Gastroesophageal sphincter (tissue), 4 donors: ENCODE measurements around the gene NRXN3. TPM values are rescaled to one million over a fixed set of nuclear protein-coding genes. Genes with fewer than 3 reads are reported as not detected.
"Not testable (repeated sequence)": the region's sequence is repeated elsewhere in the genome, so short reads cannot be mapped to it uniquely, and the experiment has no call there.

Source experiments
- ATAC-seq: fragments of 150-250 bp; one replicate; pipeline ENCODE4 v1.9.1; 2016; ENCODE audit warnings: mild to moderate bottlenecking, moderate library complexity
- H3K27ac ChIP-seq, 4 donors: fragments of 200-600 bp; sonication (generic) in 3 of 4; 1 replicate in 3 of 4; 2 replicates in 1 of 4; pipeline ENCODE4 v1.5.1; 2016 to 2019
- H3K27me3 ChIP-seq: fragments of 200-600 bp; sonication (generic); one replicate; pipeline ENCODE4 v1.5.1; 2019
- H3K36me3 ChIP-seq, 2 donors: fragments of 200-600 bp; sonication (generic); one replicate each; pipeline ENCODE4 v1.5.1; 2019; ENCODE audit warnings: control low read depth in 1 of 2
- H3K4me1 ChIP-seq, 3 donors: fragments of 200-600 bp; sonication (generic); 1 replicate in 2 of 3; 2 replicates in 1 of 3; pipeline ENCODE4 v1.5.1; 2016 to 2019; ENCODE audit warnings: control low read depth in 2 of 3
- H3K4me3 ChIP-seq, 2 donors: fragments of 200-600 bp; sonication (generic); one replicate each; pipeline ENCODE4 v1.5.1; 2019; ENCODE audit warnings: mild to moderate bottlenecking in 1 of 2, moderate library complexity in 1 of 2
- H3K9me3 ChIP-seq, 3 donors: fragments of 200-600 bp; sonication (generic); one replicate each; pipeline ENCODE4 v1.5.1; 2017 to 2019; ENCODE audit warnings: control low read depth in 2 of 3
- EP300 ChIP-seq: sonication (generic); formaldehyde crosslinking; IDR thresholded peaks from one replicate; pipeline ENCODE4 v1.6.1; 2017; ENCODE audit warnings: antibody characterized with exemption, mild to moderate bottlenecking
- POLR2A ChIP-seq, 2 donors: fragments of 450-650 bp; IDR thresholded peaks; one replicate each; pipeline ENCODE4 v1.6.1; 2017; ENCODE audit warnings: antibody characterized with exemption in 2 of 2, mild to moderate bottlenecking in 2 of 2, moderate library complexity in 1 of 2
- POLR2AphosphoS5 ChIP-seq: sonication (generic); formaldehyde crosslinking; IDR thresholded peaks from one replicate; pipeline ENCODE4 v1.6.1; 2017; ENCODE audit warnings: antibody characterized with exemption
- WGBS, 2 donors: methylation state at CpG; one replicate each; pipeline ENCODE4 v1.1.5; 2018; ENCODE audit warnings: low coverage in 1 of 2; 5-methylcytosine and 5-hydroxymethylcytosine counted together
- total RNA-seq, 4 donors: library from RNA; depleted of rRNA; stranded (reverse); fragments of >200 nt; gene quantifications; one replicate each; pipeline ENCODE4 v1.1.0, GENCODE V29; 2016
- TF ChIP-seq, protein P1 (sequence below), 4 experiments: fragments of 200-600 bp in 2 of 4; fragments of 450-650 bp in 2 of 4; sonication (generic) in 1 of 4; IDR thresholded peaks; one replicate each; pipeline ENCODE4 v1.5.1; 2017 to 2019; ENCODE audit warnings: antibody characterized with exemption in 4 of 4, mild to moderate bottlenecking in 2 of 4, moderate library complexity in 2 of 4

The NRXN3 gene
- total RNA-seq, 4 donors from 2014 or later = 74.2 to 192 (median 98.2) TPM

DNA sequence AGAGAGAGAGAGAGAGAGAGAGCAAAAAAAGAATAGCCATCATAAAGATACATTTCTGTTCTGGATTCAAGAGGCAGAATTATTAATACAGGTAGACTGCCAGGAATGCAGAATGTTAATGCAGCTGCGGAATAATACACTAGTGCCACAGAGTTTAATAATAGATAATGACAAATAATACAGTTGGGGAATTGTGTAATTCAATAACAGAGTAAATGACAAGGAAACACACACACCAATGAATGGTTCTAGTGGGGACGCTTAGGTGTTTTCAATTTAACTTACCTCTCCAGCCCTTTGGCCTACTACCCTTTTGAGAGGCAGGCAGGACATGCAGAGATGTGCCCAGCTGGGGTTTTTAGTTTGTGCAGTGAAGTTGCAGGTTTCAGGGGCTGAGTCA is 313.9 kb downstream of the NRXN3 start:
- TF ChIP-seq, protein P1, sequence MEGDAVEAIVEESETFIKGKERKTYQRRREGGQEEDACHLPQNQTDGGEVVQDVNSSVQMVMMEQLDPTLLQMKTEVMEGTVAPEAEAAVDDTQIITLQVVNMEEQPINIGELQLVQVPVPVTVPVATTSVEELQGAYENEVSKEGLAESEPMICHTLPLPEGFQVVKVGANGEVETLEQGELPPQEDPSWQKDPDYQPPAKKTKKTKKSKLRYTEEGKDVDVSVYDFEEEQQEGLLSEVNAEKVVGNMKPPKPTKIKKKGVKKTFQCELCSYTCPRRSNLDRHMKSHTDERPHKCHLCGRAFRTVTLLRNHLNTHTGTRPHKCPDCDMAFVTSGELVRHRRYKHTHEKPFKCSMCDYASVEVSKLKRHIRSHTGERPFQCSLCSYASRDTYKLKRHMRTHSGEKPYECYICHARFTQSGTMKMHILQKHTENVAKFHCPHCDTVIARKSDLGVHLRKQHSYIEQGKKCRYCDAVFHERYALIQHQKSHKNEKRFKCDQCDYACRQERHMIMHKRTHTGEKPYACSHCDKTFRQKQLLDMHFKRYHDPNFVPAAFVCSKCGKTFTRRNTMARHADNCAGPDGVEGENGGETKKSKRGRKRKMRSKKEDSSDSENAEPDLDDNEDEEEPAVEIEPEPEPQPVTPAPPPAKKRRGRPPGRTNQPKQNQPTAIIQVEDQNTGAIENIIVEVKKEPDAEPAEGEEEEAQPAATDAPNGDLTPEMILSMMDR (IDR thresholded peaks at IDR 0.05) = no peak
- TF ChIP-seq POLR2A (IDR thresholded peaks at IDR 0.05) (no peak), EP300 (no peak), POLR2AphosphoS5 (no peak)
- Histone ChIP-seq H3K36me3 (no peaks in the 10 kb centered on the region), H3K9me3 (no peaks in the 10 kb centered on the region), H3K4me3 (no peak overlapping the region), H3K4me1 (no peaks in the 10 kb centered on the region), H3K27ac (no peak overlapping the region), H3K27me3 (peaks cover 2% of the 10 kb centered on the region)
- no peak for ATAC-seq
- 57 to 64% methylated on average over 1 to 2 of the region's 2 CpGs for WGBS, 2 donors

- Histone ChIP-seq H3K4me1 (no peaks in the 10 kb centered on the region), H3K27me3 (no peaks in the 10 kb centered on the region), H3K4me3 (no peak overlapping the region), H3K9me3 (no peaks in the 10 kb centered on the region), H3K36me3 (no peaks in the 10 kb centered on the region), H3K27ac (no peak overlapping the region)
- TF ChIP-seq, protein P1 (IDR thresholded peaks at IDR 0.05) = no peak
- TF ChIP-seq EP300 = no peak
- no peak for TF ChIP-seq POLR2AphosphoS5
- TF ChIP-seq POLR2A (IDR thresholded peaks at IDR 0.05) = no peak
- no peak for ATAC-seq
Observed at GRCh38 chr14:78486081-78486480, 315.9 kb downstream of the NRXN3 start.

DNA sequence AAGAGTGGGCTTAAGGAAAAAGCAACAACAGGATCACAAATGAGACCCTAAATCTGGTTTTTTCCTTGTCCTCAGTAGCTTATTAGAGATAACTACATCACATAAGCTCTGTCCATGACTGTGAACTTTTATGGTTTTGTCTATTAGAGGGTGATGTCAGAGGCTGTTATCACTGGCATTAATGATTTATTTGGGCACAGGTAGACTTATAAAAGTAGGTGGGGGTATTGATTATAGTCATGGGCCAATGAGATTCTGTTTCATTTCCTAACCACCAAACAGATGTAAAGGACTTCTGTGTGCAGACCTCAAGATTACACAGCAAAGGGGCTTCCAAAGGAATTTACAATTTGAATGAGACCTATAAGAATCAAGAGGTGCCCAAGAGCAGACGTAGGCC is 316.4 kb downstream of the NRXN3 start:
- Histone ChIP-seq H3K27ac (no peak overlapping the region), H3K9me3 (no peaks in the 10 kb centered on the region), H3K36me3 (no peaks in the 10 kb centered on the region), H3K27me3 (no peaks in the 10 kb centered on the region), H3K4me1 (no peaks in the 10 kb centered on the region), H3K4me3 (no peak overlapping the region)
- no peak for ATAC-seq
- WGBS, 2 donors = 78 to 83% methylated on average over 1 of the region's 1 CpG
- TF ChIP-seq POLR2A (IDR thresholded peaks at IDR 0.05) (no peak), EP300 (no peak), POLR2AphosphoS5 (no peak)
- TF ChIP-seq, protein P1 (IDR thresholded peaks at IDR 0.05) = no peak

DNA sequence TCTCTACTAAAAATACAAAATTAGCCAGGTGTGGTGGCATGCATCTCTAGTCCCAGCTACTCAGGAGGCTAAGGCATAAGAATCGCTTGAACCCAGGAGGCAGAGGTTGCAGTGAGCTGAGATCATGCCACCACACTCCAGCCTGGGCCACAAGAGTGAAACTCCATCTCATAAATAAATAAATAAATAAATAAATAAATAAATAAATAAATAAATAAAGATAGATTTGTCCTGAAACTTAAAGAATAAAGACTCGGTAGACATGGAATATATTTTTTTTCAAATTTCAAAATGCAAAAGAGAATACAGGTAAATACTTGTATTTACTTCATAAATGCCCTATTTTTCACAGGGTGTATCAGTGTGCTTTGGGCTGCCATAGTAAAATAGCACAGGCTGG is 317.4 kb downstream of the NRXN3 start:
- ATAC-seq, H3K4me1 ChIP-seq, H3K27ac ChIP-seq, H3K27me3 ChIP-seq, H3K4me3 ChIP-seq, H3K9me3 ChIP-seq, H3K36me3 ChIP-seq: not testable (repeated sequence)
- WGBS, 2 donors = 55 to 64% methylated on average over 2 of the region's 2 CpGs

GRCh38 chr14:78488938-78489337 is 318.8 kb downstream of the NRXN3 start:
- Histone ChIP-seq H3K27me3 (no peaks in the 10 kb centered on the region), H3K4me1 (no peaks in the 10 kb centered on the region), H3K27ac (no peak overlapping the region), H3K9me3 (no peaks in the 10 kb centered on the region), H3K4me3 (no peak overlapping the region), H3K36me3 (no peaks in the 10 kb centered on the region)
- ATAC-seq = no peak
- no peak for TF ChIP-seq EP300
- TF ChIP-seq POLR2AphosphoS5 = no peak
- TF ChIP-seq, protein P1 (IDR thresholded peaks at IDR 0.05) = no peak
- no peak for TF ChIP-seq POLR2A (IDR thresholded peaks at IDR 0.05)
- 76 to 83% methylated on average over 2 to 4 of the region's 4 CpGs for WGBS, 2 donors

GRCh38 chr14:78491048-78491447 is 320.9 kb downstream of the NRXN3 start:
- no peak for ATAC-seq
- Histone ChIP-seq H3K9me3 (no peaks in the 10 kb centered on the region), H3K27ac (no peak overlapping the region), H3K36me3 (no peaks in the 10 kb centered on the region), H3K27me3 (no peaks in the 10 kb centered on the region), H3K4me1 (no peaks in the 10 kb centered on the region), H3K4me3 (no peak overlapping the region)
- WGBS, 2 donors = 66 to 77% methylated on average over 3 to 5 of the region's 7 CpGs
- TF ChIP-seq POLR2AphosphoS5 = no peak
- TF ChIP-seq, protein P1 (IDR thresholded peaks at IDR 0.05) = no peak
